ENCODE measurements around the gene NAV1. TPM values are rescaled to one million over a fixed set of nuclear protein-coding genes. Genes with fewer than 3 reads are reported as not detected.

Gene NAV1
- total RNA-seq, 2 donors from 2014 or later, result 0.28 to 1.3 TPM

GRCh38 chr1:201499795-201500669 is 38.9 kb upstream of the NAV1 start:
- Mint-ChIP-seq H3K36me3 (ENCODE audit: low read depth) (peaks cover 13% of the 10 kb centered on the region), H3K27ac (no peak overlapping the region), H3K4me1 (peaks cover under 1% of the 10 kb centered on the region), H3K4me3 (no peak overlapping the region), H3K27me3 (no peaks in the 10 kb centered on the region), H3K9me3 (no peaks in the 10 kb centered on the region)
- ATAC-seq (replicated peaks), result no peak

GRCh38 chr1:201500670-201501120 is 38.2 kb upstream of the NAV1 start:
- ATAC-seq (replicated peaks), result no peak
- Mint-ChIP-seq H3K27me3 (no peaks in the 10 kb centered on the region), H3K9me3 (no peaks in the 10 kb centered on the region), H3K4me3 (no peak overlapping the region), H3K27ac (no peak overlapping the region), H3K36me3 (ENCODE audit: low read depth) (peaks cover 10% of the 10 kb centered on the region), H3K4me1 (peaks cover 7% of the 10 kb centered on the region)

DNA sequence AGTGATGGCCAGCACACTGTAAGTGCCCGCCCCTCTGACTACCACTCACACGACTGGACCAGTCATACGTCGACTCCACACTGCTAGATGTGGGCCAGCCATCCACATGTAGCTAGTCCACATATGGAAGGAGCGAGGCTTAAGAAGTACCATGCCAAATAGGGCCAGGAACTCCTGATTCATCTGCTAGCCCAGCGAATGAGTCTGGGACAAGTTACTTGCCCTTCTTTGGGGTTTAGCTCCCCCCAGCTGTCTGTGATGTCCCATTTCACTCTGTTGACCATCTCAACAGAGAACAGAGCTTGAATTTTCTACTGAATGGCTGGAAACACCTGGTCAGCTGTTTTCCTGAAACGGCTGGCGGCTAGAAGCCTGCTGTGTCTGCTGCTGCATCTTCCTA is 37.8 kb upstream of the NAV1 start:
- no peaks in the 10 kb centered on the region for H3K27me3 Mint-ChIP-seq
- no peak overlapping the region for H3K4me3 Mint-ChIP-seq
- peaks cover 7% of the 10 kb centered on the region for H3K4me1 Mint-ChIP-seq
- peaks cover 5% of the 10 kb centered on the region for H3K36me3 Mint-ChIP-seq (ENCODE audit: low read depth)
- H3K27ac Mint-ChIP-seq, result no peak overlapping the region
- no peak for ATAC-seq (replicated peaks)
- no peaks in the 10 kb centered on the region for H3K9me3 Mint-ChIP-seq

- H3K27me3 Mint-ChIP-seq, result no peaks in the 10 kb centered on the region
- no peaks in the 10 kb centered on the region for H3K36me3 Mint-ChIP-seq (ENCODE audit: low read depth)
- no peak for ATAC-seq (replicated peaks)
- H3K27ac Mint-ChIP-seq, result no peak overlapping the region
- H3K9me3 Mint-ChIP-seq, result no peaks in the 10 kb centered on the region
- no peak overlapping the region for H3K4me3 Mint-ChIP-seq
- peaks cover 7% of the 10 kb centered on the region for H3K4me1 Mint-ChIP-seq
Measured at GRCh38 chr1:201501812-201502510, 37.0 kb upstream of the NAV1 start.

DNA sequence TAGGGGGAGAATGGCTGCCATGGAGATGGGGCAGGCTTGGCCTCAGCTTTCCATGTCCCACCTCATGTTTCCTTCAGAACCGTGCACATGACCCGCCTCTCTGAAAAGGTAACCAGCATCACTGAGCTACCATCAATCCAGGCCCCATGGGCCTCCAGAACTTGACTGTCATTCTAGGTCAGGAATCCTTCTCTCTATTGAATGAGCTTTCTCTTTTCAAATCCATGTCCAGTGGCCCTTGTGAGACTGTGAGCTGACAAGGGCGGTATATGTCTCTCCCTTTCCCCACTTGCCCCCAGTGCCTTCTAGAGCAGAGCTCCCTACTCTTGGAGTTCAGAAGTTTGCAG is 36.4 kb upstream of the NAV1 start:
- no peaks in the 10 kb centered on the region for H3K36me3 Mint-ChIP-seq (ENCODE audit: low read depth)
- no peak for ATAC-seq (replicated peaks)
- no peaks in the 10 kb centered on the region for H3K27me3 Mint-ChIP-seq
- no peaks in the 10 kb centered on the region for H3K9me3 Mint-ChIP-seq
- no peak overlapping the region for H3K27ac Mint-ChIP-seq
- H3K4me1 Mint-ChIP-seq, result peaks cover 7% of the 10 kb centered on the region
- no peak overlapping the region for H3K4me3 Mint-ChIP-seq

DNA sequence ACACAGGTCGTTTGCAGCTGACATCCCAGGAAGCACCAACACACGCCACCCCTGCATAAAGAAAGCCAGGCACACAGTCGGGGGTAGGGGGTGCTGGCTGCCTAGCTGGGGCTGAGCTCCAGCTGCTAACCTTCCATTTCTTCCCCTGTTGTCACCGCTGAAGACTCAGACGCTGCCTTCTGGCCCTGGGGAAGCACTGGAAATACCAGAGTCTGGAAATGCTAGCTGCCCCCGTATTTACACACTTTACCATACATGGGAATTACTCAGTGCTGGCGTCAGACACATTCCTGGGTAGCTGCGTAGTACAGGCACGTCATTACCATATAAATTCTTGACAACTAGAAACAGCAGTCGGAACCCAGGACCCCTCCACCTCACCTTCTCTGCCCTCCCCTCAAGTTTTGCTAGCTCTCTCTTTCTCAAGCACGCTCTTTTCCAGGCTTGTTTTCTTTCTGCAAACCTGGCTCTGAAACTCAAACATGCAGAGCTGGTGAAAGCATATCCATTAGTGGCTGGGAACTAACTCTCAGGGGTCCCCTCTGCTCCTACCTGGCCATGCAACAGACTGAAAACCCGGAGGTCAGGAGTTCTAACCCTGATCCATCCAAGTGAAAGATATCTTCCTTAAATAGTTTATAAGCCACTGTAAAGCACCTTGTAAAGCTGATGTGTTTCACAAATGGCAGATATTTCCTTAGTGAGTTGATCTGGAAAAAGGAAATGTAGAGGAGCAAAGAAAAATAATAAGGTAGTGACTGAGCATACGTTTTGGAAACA is 35.3 kb upstream of the NAV1 start:
- Mint-ChIP-seq H3K4me1 (peaks cover 7% of the 10 kb centered on the region), H3K4me3 (no peak overlapping the region), H3K9me3 (no peaks in the 10 kb centered on the region), H3K27ac (no peak overlapping the region), H3K27me3 (no peaks in the 10 kb centered on the region), H3K36me3 (ENCODE audit: low read depth) (no peaks in the 10 kb centered on the region)
- no peak for ATAC-seq (replicated peaks)

GRCh38 chr1:201504179-201504631 is 34.7 kb upstream of the NAV1 start:
- Mint-ChIP-seq H3K36me3 (ENCODE audit: low read depth) (no peaks in the 10 kb centered on the region), H3K4me3 (no peak overlapping the region), H3K9me3 (no peaks in the 10 kb centered on the region), H3K4me1 (peaks cover 7% of the 10 kb centered on the region), H3K27me3 (no peaks in the 10 kb centered on the region), H3K27ac (no peak overlapping the region)
- ATAC-seq (replicated peaks), result no peak

GRCh38 chr1:201504799-201505502 is 34.0 kb upstream of the NAV1 start:
- no peaks in the 10 kb centered on the region for H3K36me3 Mint-ChIP-seq (ENCODE audit: low read depth)

DNA sequence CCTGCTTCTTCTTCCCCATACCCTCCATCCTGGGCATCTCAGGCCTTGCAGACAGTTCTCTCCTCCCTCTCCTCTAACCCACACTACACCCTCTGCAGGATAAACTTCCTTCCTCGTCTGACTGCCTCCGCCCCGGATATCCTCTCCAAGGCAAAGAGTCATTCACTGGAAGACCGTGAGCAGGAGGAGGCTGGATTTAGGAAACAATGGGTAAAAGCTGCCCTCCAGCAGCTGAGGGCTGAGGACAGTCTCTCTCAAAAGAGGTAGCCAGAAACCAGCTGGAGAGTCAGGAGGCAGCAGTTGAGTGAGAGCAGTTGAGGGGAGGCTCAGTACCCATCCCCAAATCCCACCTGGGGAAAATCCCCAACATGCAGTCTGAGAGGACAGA is 33.4 kb upstream of the NAV1 start:
- Mint-ChIP-seq H3K4me3 (peak overlapping the region; percentile 92), H3K4me1 (peaks cover 7% of the 10 kb centered on the region), H3K27me3 (no peaks in the 10 kb centered on the region), H3K27ac (peak overlapping the region; percentile 88), H3K9me3 (no peaks in the 10 kb centered on the region), H3K36me3 (ENCODE audit: low read depth) (no peaks in the 10 kb centered on the region)
- no peak for ATAC-seq (replicated peaks)

More at GRCh38 chr1:201504799-201505502, 34.0 kb upstream of the NAV1 start:
- Mint-ChIP-seq H3K27me3 (no peaks in the 10 kb centered on the region), H3K27ac (peak overlapping the region; percentile 88), H3K4me1 (peaks cover 7% of the 10 kb centered on the region), H3K9me3 (no peaks in the 10 kb centered on the region), H3K4me3 (peak overlapping the region; percentile 92)
- ATAC-seq (replicated peaks), result no peak

- Mint-ChIP-seq H3K36me3 (ENCODE audit: low read depth) (no peaks in the 10 kb centered on the region), H3K27ac (peak overlapping the region; percentile 88), H3K27me3 (no peaks in the 10 kb centered on the region), H3K4me1 (peaks cover 7% of the 10 kb centered on the region), H3K9me3 (no peaks in the 10 kb centered on the region), H3K4me3 (peak overlapping the region; percentile 92)
- ATAC-seq (replicated peaks), result no peak
Measured at GRCh38 chr1:201506092-201506491, 32.8 kb upstream of the NAV1 start.

DNA sequence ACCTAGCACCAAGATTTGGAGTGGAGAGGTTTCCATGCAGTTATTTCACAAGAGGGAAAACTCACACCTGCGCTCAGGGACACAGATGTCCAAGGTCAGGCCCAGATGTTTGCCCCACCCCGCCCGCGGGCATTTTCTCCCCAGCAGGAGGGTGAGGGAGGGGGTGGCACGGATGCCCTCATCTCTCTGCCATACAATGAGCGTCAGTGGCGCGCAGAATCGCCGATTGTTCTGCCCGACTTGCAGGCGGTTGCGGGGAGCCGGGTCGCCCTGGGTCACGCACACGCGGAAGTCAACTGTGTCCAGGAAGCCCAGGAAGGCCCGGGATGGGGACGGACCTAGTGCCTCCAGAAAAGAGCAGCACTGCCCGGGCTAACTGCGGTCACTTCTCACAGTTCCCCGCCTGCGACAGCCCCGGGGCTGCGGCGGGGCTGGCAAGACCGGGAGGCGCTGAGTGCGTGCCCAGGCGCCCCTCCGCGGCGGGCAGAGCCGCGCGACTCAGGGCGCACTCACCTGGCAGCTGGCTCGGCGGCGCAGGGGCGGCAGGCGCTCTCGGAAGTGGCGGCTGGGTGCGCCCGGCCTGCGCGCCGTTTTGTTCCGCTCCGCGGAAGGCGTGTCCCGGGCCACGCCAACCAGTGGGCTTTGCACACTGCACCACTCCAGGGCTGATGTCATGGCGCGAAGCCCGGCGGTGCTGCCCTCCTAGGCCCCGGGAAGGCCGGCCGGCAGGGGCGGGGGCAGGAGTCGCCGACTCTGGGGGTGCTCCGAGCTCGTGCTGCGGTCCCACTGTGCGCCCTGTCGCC is 32.2 kb upstream of the NAV1 start, which contains the start of gene CSRP1:
Gene CSRP1 (minus strand): TSS at position 567 of the 803 bp plus-strand sequence. CDS start 10,820 bp downstream, outside the sequence.
- H3K4me3 Mint-ChIP-seq, result peak within 1 kb of the TSS; percentile 92
- H3K36me3 Mint-ChIP-seq (ENCODE audit: low read depth), result no peaks in the 10 kb centered on the region
- no peaks in the 10 kb centered on the region for H3K9me3 Mint-ChIP-seq
- H3K4me1 Mint-ChIP-seq, result peaks cover 7% of the 10 kb centered on the region
- H3K27me3 Mint-ChIP-seq, result no peaks in the 10 kb centered on the region
- H3K27ac Mint-ChIP-seq, result peak within 1 kb of the TSS; percentile 88
- peak; percentile 95 for ATAC-seq (replicated peaks)

DNA sequence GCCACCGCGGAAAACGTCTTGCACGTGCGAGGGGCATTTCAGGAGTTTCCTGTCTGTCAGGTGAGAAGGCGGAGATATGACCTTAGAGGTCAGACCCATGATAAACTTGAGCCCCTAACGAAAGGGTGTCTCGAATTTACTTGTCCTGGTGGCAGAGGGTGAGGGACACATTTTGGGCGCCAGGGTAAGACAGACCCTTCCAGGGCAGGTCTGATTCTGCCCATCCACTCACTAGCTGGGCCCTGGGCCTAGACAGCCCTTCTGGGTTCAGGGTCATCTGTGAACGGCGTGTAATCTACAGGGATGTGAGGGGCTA is 31.6 kb upstream of the NAV1 start:
- Mint-ChIP-seq H3K9me3 (no peaks in the 10 kb centered on the region), H3K36me3 (ENCODE audit: low read depth) (no peaks in the 10 kb centered on the region), H3K4me3 (peak overlapping the region; percentile 92), H3K27ac (peak overlapping the region; percentile 30), H3K4me1 (peaks cover 7% of the 10 kb centered on the region), H3K27me3 (no peaks in the 10 kb centered on the region)
- peak; percentile 15 for ATAC-seq (replicated peaks)

DNA sequence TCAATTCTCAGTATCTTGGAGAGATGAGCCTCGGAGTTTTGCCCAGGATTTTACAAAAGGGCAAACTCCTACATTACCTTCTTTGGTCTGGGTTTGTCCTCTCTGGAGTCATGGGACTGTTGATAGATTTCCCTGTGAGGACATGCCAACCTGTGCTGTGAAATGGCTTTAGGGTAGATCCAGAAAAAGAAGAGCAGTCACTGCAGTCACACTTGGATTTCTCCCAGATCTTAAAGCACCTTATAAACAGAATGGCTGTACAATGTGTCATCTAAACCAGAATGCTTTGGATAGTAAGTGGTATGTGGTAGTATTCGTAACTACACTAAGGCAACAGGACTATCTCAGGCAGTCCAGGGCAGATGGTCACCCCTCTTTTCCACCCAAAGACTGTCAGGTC is 30.1 kb upstream of the NAV1 start:
- H3K36me3 Mint-ChIP-seq (ENCODE audit: low read depth), result no peaks in the 10 kb centered on the region
- no peak for ATAC-seq (replicated peaks)
- H3K9me3 Mint-ChIP-seq, result no peaks in the 10 kb centered on the region
- no peak overlapping the region for H3K4me3 Mint-ChIP-seq
- no peaks in the 10 kb centered on the region for H3K27me3 Mint-ChIP-seq
- peak overlapping the region; percentile 5 for H3K27ac Mint-ChIP-seq
- peaks cover 7% of the 10 kb centered on the region for H3K4me1 Mint-ChIP-seq
